ENCODE results near the gene PARD6G. TPM values are rescaled to one million over a fixed set of nuclear protein-coding genes. Genes with fewer than 3 reads are reported as not detected.

The PARD6G gene
- total and polyA plus RNA-seq, 2 of the 8 experiments (the other 6 are each of a cell fraction or from before 2014, with no cell fraction given) = 11.3 to 17.9 TPM

GRCh38 chr18:80157708-80158343 is 89.5 kb downstream of the PARD6G start:
- FAIRE-seq = peak; percentile 63
- H3K4ac ChIP-seq (replicated peaks; ENCODE audit: insufficient read length, low read depth, low read length) = no peak overlapping the region
- TF ChIP-seq MAFK (IDR thresholded peaks at IDR 0.05; ENCODE audit: low read depth, low read length) = peak; percentile 49
- TF ChIP-seq, protein P1, sequence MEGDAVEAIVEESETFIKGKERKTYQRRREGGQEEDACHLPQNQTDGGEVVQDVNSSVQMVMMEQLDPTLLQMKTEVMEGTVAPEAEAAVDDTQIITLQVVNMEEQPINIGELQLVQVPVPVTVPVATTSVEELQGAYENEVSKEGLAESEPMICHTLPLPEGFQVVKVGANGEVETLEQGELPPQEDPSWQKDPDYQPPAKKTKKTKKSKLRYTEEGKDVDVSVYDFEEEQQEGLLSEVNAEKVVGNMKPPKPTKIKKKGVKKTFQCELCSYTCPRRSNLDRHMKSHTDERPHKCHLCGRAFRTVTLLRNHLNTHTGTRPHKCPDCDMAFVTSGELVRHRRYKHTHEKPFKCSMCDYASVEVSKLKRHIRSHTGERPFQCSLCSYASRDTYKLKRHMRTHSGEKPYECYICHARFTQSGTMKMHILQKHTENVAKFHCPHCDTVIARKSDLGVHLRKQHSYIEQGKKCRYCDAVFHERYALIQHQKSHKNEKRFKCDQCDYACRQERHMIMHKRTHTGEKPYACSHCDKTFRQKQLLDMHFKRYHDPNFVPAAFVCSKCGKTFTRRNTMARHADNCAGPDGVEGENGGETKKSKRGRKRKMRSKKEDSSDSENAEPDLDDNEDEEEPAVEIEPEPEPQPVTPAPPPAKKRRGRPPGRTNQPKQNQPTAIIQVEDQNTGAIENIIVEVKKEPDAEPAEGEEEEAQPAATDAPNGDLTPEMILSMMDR (IDR thresholded peaks at IDR 0.05; ENCODE audit: control extremely low read depth in 1 of 3, insufficient read depth in 1 of 3, low read depth in 1 of 3, low read length in 3 of 3) = peak; percentile 77 to 93 (median 89)
- TF ChIP-seq ATF3 (IDR thresholded peaks at IDR 0.05; ENCODE audit: insufficient read depth, low read depth, low read length) = no peak
- 0 out of 2 replicates have a peak, but pooled peaks have one; percentile 12 for TF ChIP-seq JUND (IDR thresholded peaks at IDR 0.05; ENCODE audit: low read length)
- no peak for TF ChIP-seq ZNF274 (IDR thresholded peaks at IDR 0.05; ENCODE audit: borderline replicate concordance, extremely low read depth, low read length)
- TF ChIP-seq HDAC6 (IDR thresholded peaks at IDR 0.05; ENCODE audit: low read depth, low read length) = no peak
- TF ChIP-seq EP300 (IDR thresholded peaks at IDR 0.05; ENCODE audit: borderline replicate concordance in 1 of 2, low read depth in 2 of 2, low read length in 2 of 2) = no peak
- TF ChIP-seq BRCA1 (IDR thresholded peaks at IDR 0.05; ENCODE audit: low read depth, low read length) = no peak
- peak; percentile 83 to 84 for TF ChIP-seq RAD21 (IDR thresholded peaks at IDR 0.05 in 1 of 2, conservative IDR thresholded peaks at IDR 0.05 in 1 of 2; ENCODE audit: low read depth in 2 of 2, low read length in 2 of 2)

More at GRCh38 chr18:80157708-80158343, 89.5 kb downstream of the PARD6G start:
- ChIA-PET POLR2A (ENCODE audit: partially characterized antibody) (no interaction called here), CTCF (ENCODE audit: partially characterized antibody) (interaction anchor here (0.6 to 10.1 kb wide), 35 partner anchors 8 to 375 kb away, joined by 3 to 124 read pairs (median 4); partner anchors contain the start of gene PARD6G)
- no peak overlapping the region for H2BK20ac ChIP-seq (ENCODE audit: low read length)
- no peaks in the 10 kb centered on the region for H3K23me2 ChIP-seq (ENCODE audit: low read depth, low read length)
- H4K8ac ChIP-seq (ENCODE audit: extremely low read depth, insufficient read depth, low read length) = no peak overlapping the region
- no peak overlapping the region for H2BK12ac ChIP-seq (ENCODE audit: low read depth, low read length)
- no peak overlapping the region for H3K14ac ChIP-seq (ENCODE audit: insufficient read length)
- H2BK15ac ChIP-seq (ENCODE audit: low read length) = no peak overlapping the region
- peaks cover 0 to 9% (median 0%) of the 10 kb centered on the region in 4 experiments; a peak in 2 of 8 replicates for H3K36me3 ChIP-seq (ENCODE audit: control insufficient read depth in 2 of 4, insufficient read depth in 4 of 4, low read length in 3 of 4)
- H3K4me3 ChIP-seq (ENCODE audit: extremely low read depth in 1 of 4, insufficient read depth in 2 of 4, low read depth in 3 of 4, low read length in 4 of 4) = no peak overlapping the region
- no peak overlapping the region for H3K9ac ChIP-seq (replicated peaks in 1 of 4; ENCODE audit: extremely low read depth in 1 of 4, low read depth in 3 of 4, low read length in 3 of 4)
- no peaks in the 10 kb centered on the region for H3K4me1 ChIP-seq (replicated peaks in 1 of 4; ENCODE audit: control insufficient read depth in 3 of 4, insufficient read depth in 4 of 4, low read length in 3 of 4)
- H3K79me2 ChIP-seq (ENCODE audit: control insufficient read depth in 1 of 2, insufficient read depth in 2 of 2, low read length in 2 of 2) = no peaks in the 10 kb centered on the region
- H4K20me1 ChIP-seq (replicated peaks in 1 of 2; ENCODE audit: control insufficient read depth in 1 of 2, insufficient read depth in 2 of 2, low read length in 2 of 2) = peaks cover 0 to 11% of the 10 kb centered on the region in 2 experiments
- H4K91ac ChIP-seq (replicated peaks; ENCODE audit: insufficient read length, low read length) = no peak overlapping the region
- H3K27ac ChIP-seq (ENCODE audit: low read depth, low read length) = no peak overlapping the region
- no peak overlapping the region for H3K4me2 ChIP-seq (ENCODE audit: insufficient read depth in 1 of 2, low read depth in 2 of 2, low read length in 2 of 2)
- no peak overlapping the region for H3K18ac ChIP-seq (ENCODE audit: extremely low read depth, low read length)
- H4K5ac ChIP-seq (ENCODE audit: insufficient read length, low read depth, low read length) = no peak overlapping the region
- DNase-seq (ENCODE audit: low read depth in 1 of 2, low spot score in 2 of 2) = peak in 1 of 2 experiments; percentile 85
- H2AK5ac ChIP-seq (ENCODE audit: low read depth, low read length) = no peak overlapping the region
- H3K9me3 ChIP-seq (ENCODE audit: insufficient read depth in 2 of 2, low read depth in 1 of 2, low read length in 1 of 2) = no peaks in the 10 kb centered on the region; a peak in 1 of 4 replicates
- H2BK120ac ChIP-seq (replicated peaks; ENCODE audit: low read depth, low read length) = no peak overlapping the region
- no peak overlapping the region for H3K23ac ChIP-seq (ENCODE audit: insufficient read length)
- no peak overlapping the region for H3K56ac ChIP-seq (replicated peaks; ENCODE audit: insufficient read length, low read depth, low read length)
- no peaks in the 10 kb centered on the region for H3K27me3 ChIP-seq (replicated peaks in 1 of 4; ENCODE audit: control insufficient read depth in 3 of 4, extremely low read depth in 1 of 4, insufficient read depth in 3 of 4, low read length in 3 of 4)
- H2AFZ ChIP-seq (ENCODE audit: low read length) = no peak overlapping the region
- H2BK5ac ChIP-seq (ENCODE audit: low read depth, low read length) = no peak overlapping the region
- WGBS, 2 experiments (ENCODE audit: extremely low coverage in 1 of 2, insufficient coverage in 1 of 2, insufficient read length in 1 of 2, insufficient replicate concordance in 2 of 2, low coverage in 1 of 2, low lambda C conversion rate in 2 of 2, missing lambda C conversion rate in 1 of 2) = 71% methylated on average over 8 of the region's 8 CpGs; no CpG with 5 or more reads in 1 of the 2 experiments
- H3K79me1 ChIP-seq (ENCODE audit: low read depth, low read length) = no peaks in the 10 kb centered on the region; the same call in 1 of the 2 replicates

All from H1 (cell line).